Muscle of leg (tissue), 9 donors: ENCODE measurements around the gene PRKAA1. TPM values are rescaled to one million over a fixed set of nuclear protein-coding genes. Genes with fewer than 3 reads are reported as not detected.

Experiments
- polyA plus RNA-seq, 8 donors: library from polyadenylated mRNA; unstranded; fragments of 120-200 nt; gene quantifications; one replicate each; pipeline versions ENCODE4 v1.2.1 to v1.2.3, GENCODE V29; 2013; ENCODE audit warnings: inconsistent platforms in 1 of 8, low replicate concordance in 1 of 8; ENCODE audit not compliant: insufficient read length in 8 of 8, insufficient read depth in 1 of 8
- total RNA-seq: library from RNA; stranded (reverse); fragments of 120-200 nt; gene quantifications from one replicate; pipeline ENCODE4 v1.2.4, GENCODE V29; 2013

PRKAA1 gene
- total and polyA plus RNA-seq, 9 donors, result 21.0 to 52.2 (median 29.9) TPM

Other genes starting within 250 kb of the PRKAA1 start
- gene PTGER4, start 118.5 kb downstream of the PRKAA1 start, total RNA-seq, result 7.6 TPM
- 1 to 10 TPM; 4.2 to 9.7 (median 7.7) TPM for gene PTGER4, start 118.5 kb downstream of the PRKAA1 start, polyA plus RNA-seq
- 23.1 TPM for gene TTC33, start 42.4 kb downstream of the PRKAA1 start, total RNA-seq
- 10 to 100 TPM; 13.4 to 21.9 (median 17.7) TPM for gene TTC33, start 42.4 kb downstream of the PRKAA1 start, polyA plus RNA-seq
- gene RPL37, start 36.8 kb upstream of the PRKAA1 start, total RNA-seq, result 2,698 TPM
- 1,000 to 10,000 TPM; 2,591 to 3,655 (median 2,970) TPM for gene RPL37, start 36.8 kb upstream of the PRKAA1 start, polyA plus RNA-seq
- gene CARD6, start 43.0 kb upstream of the PRKAA1 start, total RNA-seq, result 2.2 TPM
- 1 to 10 TPM in 7 of 8 donors, under 1 TPM in 1; 0.89 to 2.1 (median 1.6) TPM for gene CARD6, start 43.0 kb upstream of the PRKAA1 start, polyA plus RNA-seq
- gene C7, start 111.1 kb upstream of the PRKAA1 start, total RNA-seq, result 2.3 TPM
- 10 to 100 TPM in 1 of 8 donors, 1 to 10 TPM in 5, under 1 TPM in 2; 0.80 to 15.7 (median 1.4) TPM for gene C7, start 111.1 kb upstream of the PRKAA1 start, polyA plus RNA-seq